Fibroblast of pulmonary artery (primary cell): ENCODE measurements around the gene LILRA6.

Experiments
- DNase-seq: peaks from one replicate; pipeline ENCODE4 v3.0.0-alpha.2; 2010; ENCODE audit warnings: low read depth
- H3K4me3 ChIP-seq: replicated peaks from 2 replicates; pipeline ENCODE4 v1.5.1; 2011; ENCODE audit warnings: low read depth, mild to moderate bottlenecking, control low read depth, low read length, moderate library complexity
- TF ChIP-seq, protein P1 (sequence below): IDR thresholded peaks from 2 replicates; pipeline ENCODE4 v1.5.1; 2011; ENCODE audit warnings: mild to moderate bottlenecking, control low read depth, low read length, inconsistent platforms; ENCODE audit errors: missing control alignments

LILRA6 gene

DNA sequence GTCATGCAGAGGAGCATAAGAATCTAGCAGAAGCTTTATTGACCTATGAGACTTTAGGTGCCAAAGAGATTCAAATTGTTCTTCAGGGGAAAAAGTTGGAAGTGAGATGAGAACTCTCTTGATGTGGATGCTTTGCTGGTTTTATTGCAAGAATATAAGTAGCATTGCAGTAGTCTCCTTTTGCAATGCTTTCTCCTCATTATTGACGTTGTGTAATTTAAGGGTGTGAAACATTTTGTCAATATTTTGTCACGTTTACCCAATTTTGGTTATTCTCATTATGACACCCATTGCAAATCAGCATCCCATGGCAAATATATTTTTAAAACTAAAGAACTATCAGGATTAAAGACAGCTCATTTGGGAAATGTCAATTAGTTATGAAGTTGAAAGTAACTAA, 26.3 kb upstream of the LILRA6 start:
- no peak overlapping the region for H3K4me3 ChIP-seq
- DNase-seq = no peak
- TF ChIP-seq, protein P1, sequence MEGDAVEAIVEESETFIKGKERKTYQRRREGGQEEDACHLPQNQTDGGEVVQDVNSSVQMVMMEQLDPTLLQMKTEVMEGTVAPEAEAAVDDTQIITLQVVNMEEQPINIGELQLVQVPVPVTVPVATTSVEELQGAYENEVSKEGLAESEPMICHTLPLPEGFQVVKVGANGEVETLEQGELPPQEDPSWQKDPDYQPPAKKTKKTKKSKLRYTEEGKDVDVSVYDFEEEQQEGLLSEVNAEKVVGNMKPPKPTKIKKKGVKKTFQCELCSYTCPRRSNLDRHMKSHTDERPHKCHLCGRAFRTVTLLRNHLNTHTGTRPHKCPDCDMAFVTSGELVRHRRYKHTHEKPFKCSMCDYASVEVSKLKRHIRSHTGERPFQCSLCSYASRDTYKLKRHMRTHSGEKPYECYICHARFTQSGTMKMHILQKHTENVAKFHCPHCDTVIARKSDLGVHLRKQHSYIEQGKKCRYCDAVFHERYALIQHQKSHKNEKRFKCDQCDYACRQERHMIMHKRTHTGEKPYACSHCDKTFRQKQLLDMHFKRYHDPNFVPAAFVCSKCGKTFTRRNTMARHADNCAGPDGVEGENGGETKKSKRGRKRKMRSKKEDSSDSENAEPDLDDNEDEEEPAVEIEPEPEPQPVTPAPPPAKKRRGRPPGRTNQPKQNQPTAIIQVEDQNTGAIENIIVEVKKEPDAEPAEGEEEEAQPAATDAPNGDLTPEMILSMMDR = no peak

DNA sequence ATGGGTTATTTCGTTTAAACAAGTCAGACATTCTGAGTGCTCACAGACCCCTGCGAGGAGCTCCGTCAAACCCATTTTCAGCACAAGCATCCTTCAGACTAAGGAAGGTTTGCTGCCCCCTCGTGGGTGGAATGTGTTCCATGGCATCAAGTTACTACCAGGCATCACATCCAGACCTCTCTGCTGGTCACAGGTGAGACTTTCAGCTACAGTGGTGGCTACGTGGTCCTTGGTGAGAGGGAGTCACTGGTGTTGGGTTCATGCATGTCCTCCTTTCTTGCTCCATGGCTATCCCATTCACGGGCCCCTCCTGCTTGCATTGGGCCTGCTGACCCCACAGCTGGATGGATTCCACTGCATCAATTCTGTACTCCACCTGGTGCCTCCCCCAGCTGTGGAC, 23.5 kb upstream of the LILRA6 start:
- TF ChIP-seq, protein P1 = peak; percentile 79
- peak; percentile 75 for DNase-seq
- no peak overlapping the region for H3K4me3 ChIP-seq

DNA sequence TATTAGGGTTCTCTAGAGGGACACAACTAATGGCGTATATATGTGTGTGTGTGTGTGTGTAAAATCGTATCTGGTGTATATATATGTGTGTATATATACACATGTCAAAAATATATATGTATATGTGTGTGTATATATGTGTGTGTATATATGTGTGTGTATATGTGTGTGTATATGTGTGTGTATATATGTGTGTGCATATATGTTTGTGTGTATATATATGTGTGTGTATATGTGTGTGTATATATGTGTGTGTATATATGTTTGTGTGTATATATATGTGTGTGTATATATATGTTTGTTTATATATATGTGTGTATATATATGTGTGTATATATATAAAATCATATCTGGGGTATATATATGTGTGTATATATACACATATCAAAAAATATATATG, 19.9 kb upstream of the LILRA6 start:
- DNase-seq = no peak
- no peak overlapping the region for H3K4me3 ChIP-seq
- TF ChIP-seq, protein P1 = no peak

DNA sequence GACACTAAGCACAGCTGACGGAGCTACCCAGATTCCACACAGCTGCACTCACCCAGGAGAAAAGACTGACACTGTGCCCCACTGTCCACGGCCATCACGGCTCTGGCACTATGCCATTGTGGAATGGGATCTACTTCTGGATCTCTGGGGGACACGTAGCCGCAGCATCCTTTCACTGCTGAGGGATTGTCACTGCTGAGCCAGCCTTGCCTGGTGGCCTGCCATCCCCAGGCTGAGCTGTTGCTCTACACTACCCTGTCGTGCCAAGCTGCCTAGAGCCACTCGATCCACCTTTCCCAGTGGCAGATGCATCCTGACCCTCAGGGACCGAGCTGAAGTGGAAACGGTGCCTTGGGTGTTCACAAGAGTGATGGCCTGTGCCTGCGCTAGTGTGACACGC, 19.5 kb upstream of the LILRA6 start:
- H3K4me3 ChIP-seq = no peak overlapping the region
- DNase-seq = no peak
- TF ChIP-seq, protein P1 = no peak

DNA sequence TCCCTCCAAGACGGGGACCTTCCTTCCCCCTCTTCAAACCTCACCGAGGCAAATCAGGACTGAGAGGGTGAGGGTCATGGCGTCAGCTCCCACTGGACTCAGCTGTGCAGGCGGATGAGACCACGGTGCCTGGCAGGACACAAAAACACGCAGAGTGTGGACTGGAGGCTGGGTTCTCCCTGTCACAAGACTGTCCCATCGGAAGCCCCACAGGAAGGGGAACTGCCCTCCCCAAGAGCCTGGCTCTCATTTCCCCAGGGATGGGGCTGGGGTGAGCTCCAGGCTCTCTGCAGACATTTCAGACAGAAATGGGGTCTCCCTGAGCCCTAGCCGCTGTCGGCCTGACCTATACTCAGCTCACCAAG, 14.5 kb upstream of the LILRA6 start, which contains the start of gene LILRB5:
Gene LILRB5 (minus strand): TSS at position 158 of the 365 bp plus-strand sequence. CDS start 80 bp downstream, at position 78.
- TF ChIP-seq, protein P1 = no peak
- DNase-seq = no peak
- no peak within 1 kb of the TSS for H3K4me3 ChIP-seq

DNA sequence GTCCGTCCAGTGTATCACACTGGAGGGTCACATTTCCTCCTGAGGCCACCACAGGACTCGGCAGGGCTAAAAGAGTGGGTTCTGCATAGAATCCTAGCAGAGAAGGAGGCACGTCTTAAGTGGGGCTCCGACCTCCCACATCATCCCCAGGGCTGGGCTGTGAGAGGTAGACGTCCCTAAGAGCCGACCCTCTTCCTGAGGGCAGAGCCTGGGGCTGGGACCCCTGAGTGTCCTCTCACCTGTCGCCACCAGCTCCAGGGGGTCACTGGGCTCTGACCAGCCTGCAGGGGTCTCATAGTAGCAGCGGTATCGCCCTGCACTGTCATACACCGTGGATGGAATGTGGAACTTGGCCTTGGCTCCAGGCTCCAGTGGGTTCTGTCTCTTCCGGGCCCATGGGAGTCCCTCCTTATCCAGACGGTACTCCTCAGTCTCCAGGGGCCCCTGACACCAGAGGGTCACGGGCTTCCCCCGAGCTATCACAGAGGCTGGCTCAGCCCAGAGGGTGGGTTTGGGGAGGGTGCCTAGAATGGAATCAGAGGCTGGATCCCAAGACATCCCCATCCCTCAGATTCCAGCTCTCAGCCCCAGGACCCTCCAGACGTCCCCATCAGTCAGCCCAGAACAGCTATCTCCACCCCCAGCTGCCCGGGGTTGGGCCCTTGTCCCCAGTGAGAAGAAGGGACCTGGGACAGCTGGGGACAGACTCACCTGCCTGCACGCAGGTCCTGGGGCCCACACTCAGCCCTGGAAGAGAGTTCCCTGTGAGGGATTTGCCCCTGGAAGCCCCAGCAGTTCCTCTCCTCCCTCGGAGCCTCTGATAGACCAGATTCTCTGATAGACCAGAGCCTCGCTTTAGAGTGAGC, 13.9 kb upstream of the LILRA6 start:
- DNase-seq = no peak

More for the DNA sequence above, 13.9 kb upstream of the LILRA6 start:
- no peak overlapping the region for H3K4me3 ChIP-seq
- TF ChIP-seq, protein P1 = no peak
